GM18873 (cell line): ENCODE results near the gene CCR9.

ENCODE experiments used
- ATAC-seq: cut with Tn5 transposase; IDR thresholded peaks from one replicate; pipeline ENCODE4 v1.9.1; 2021; ENCODE audit warnings: mild to moderate bottlenecking, moderate library complexity, moderate number of reproducible peaks; ENCODE audit not compliant: unreplicated experiment, low FRiP score

The CCR9 gene

GRCh38 chr3:45950131-45950530 is 63.8 kb downstream of the CCR9 start:
- no peak for ATAC-seq

- ATAC-seq: no peak
Measured at GRCh38 chr3:45950686-45951600, 64.6 kb downstream of the CCR9 start.

GRCh38 chr3:45951946-45952345 is 65.6 kb downstream of the CCR9 start:
- no peak for ATAC-seq

DNA sequence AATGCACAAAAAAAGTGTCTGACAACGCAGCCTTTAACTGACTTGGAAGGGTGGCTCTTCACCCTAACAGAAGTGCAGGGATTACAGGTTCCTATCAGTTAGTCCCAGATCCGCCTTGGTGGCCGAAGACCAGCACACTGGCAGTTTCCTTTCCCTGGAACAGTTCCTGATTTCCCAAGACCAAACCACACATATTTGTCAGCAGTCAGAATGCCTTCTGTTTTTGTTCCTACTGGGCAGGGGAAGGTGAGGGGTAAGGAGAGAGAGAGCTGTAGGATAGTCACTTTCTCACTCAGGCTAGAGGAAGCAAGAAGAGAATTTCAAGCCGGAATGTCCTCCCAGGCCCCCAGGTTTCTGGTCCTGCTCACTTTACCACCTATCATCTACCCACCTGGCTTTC is 66.1 kb downstream of the CCR9 start:
- ATAC-seq: no peak
